LHCN-M2 (cell line): ENCODE measurements around the gene CIRBP. TPM values are rescaled to one million over a fixed set of nuclear protein-coding genes. Genes with fewer than 3 reads are reported as not detected.

ENCODE experiments used
- total RNA-seq: library from RNA; depleted of rRNA; stranded (reverse); fragments of >200 nt; gene quantifications from 2 replicates; pipeline ENCODE4 v1.2.3, GENCODE V29; 2014; rRNA removed

The CIRBP gene
- total RNA-seq, 1 experiment from 2014 or later = 293 TPM

Other genes with a start within 250 kb of the CIRBP start
- 154 and 176 TPM in 2 replicates for gene TMEM259, start 248.2 kb upstream of the CIRBP start, total RNA-seq
- gene RNU6-2, start 247.8 kb upstream of the CIRBP start, total RNA-seq = not detected in 2 replicates
- gene CNN2, start 242.7 kb upstream of the CIRBP start, total RNA-seq = 130 and 145 TPM in 2 replicates
- 18.1 and 21.5 TPM in 2 replicates for gene ABCA7, start 229.2 kb upstream of the CIRBP start, total RNA-seq
- 0.13 and 0.57 TPM in 2 replicates for gene ARHGAP45, start 202.2 kb upstream of the CIRBP start, total RNA-seq
- gene POLR2E, start 174.0 kb upstream of the CIRBP start, total RNA-seq = 277 and 355 TPM in 2 replicates
- gene GPX4, start 165.3 kb upstream of the CIRBP start, total RNA-seq = 347 and 363 TPM in 2 replicates
- 33.3 and 33.9 TPM in 2 replicates for gene SBNO2, start 95.1 kb upstream of the CIRBP start, total RNA-seq
- 70.6 and 75.7 TPM in 2 replicates for gene STK11, start 63.6 kb upstream of the CIRBP start, total RNA-seq
- gene CBARP, start 31.3 kb upstream of the CIRBP start, total RNA-seq = 4.6 and 4.7 TPM in 2 replicates
- 51.3 and 64.1 TPM in 2 replicates for gene ATP5F1D, start 27.6 kb upstream of the CIRBP start, total RNA-seq
- gene MIDN, start 20.7 kb upstream of the CIRBP start, total RNA-seq = 12.6 and 15.6 TPM in 2 replicates
- gene FAM174C, start 6.2 kb downstream of the CIRBP start, total RNA-seq = 51.8 and 64.4 TPM in 2 replicates
- gene EFNA2, start 16.5 kb downstream of the CIRBP start, total RNA-seq = 0.13 TPM in 1 of 2 replicates, not detected in the other
- gene NDUFS7, start 114.6 kb downstream of the CIRBP start, total RNA-seq = 99.3 and 139 TPM in 2 replicates
- 100 and 110 TPM in 2 replicates for gene GAMT, start 132.2 kb downstream of the CIRBP start, total RNA-seq
- 74.4 and 82.1 TPM in 2 replicates for gene DAZAP1, start 138.3 kb downstream of the CIRBP start, total RNA-seq
- gene RPS15, start 169.1 kb downstream of the CIRBP start, total RNA-seq = 2,358 and 3,266 TPM in 2 replicates
- 0.11 and 0.64 TPM in 2 replicates for gene APC2, start 180.8 kb downstream of the CIRBP start, total RNA-seq
- 49.5 and 61.2 TPM in 2 replicates for gene C19orf25, start 209.9 kb downstream of the CIRBP start, total RNA-seq
- 3.3 and 5.4 TPM in 2 replicates for gene PCSK4, start 221.0 kb downstream of the CIRBP start, total RNA-seq
- gene REEP6, start 221.8 kb downstream of the CIRBP start, total RNA-seq = 1.5 and 2.1 TPM in 2 replicates
- gene ADAMTSL5, start 243.7 kb downstream of the CIRBP start, total RNA-seq = 0.75 and 3.1 TPM in 2 replicates